IMR-90 (cell line): ENCODE measurements around the gene PKD1. TPM values are rescaled to one million over a fixed set of nuclear protein-coding genes. Genes with fewer than 3 reads are reported as not detected.
A peak's percentile ranks its signal among the peaks of the same experiment; 100 is the strongest.
"Not testable (repeated sequence)": the region's sequence is repeated elsewhere in the genome, so short reads cannot be mapped to it uniquely, and the experiment has no call there.

Experiments used
- ATAC-seq: fragments of 200-7000 bp; cut with Tn5 transposase; 2 replicates; pipeline ENCODE4 v1.9.1; 2020; ENCODE audit warnings: low read depth, mild to moderate bottlenecking, moderate library complexity
- BruUV-seq: library from RNA; stranded (reverse); fragments of 400-500 nt; replicated peaks from 2 replicates; lab custom pipeline; 2021; lab: Mats Ljungman, UMichigan
- CTCF ChIA-PET: fragments of 300-600 bp; formaldehyde crosslinking; extraction: SDS; loops from one replicate; lab custom pipeline; 2021; ENCODE audit warnings: antibody characterized with exemption; lab: Yijun Ruan, JAX
- POLR2A ChIA-PET: fragments of 300-600 bp; sonication (Branson Sonifier 250); formaldehyde crosslinking; loops from one replicate; lab custom pipeline; 2022; ENCODE audit warnings: antibody characterized with exemption; ENCODE audit not compliant: unreplicated experiment; lab: Charles Lee
- DNase-seq: peaks from one replicate; pipeline ENCODE4 v3.0.0; 2013
- H2AFZ ChIP-seq: replicated peaks from 2 replicates; pipeline ENCODE3; 2013; ENCODE audit warnings: low read length, mild to moderate bottlenecking; ENCODE audit not compliant: poor library complexity
- H2AK5ac ChIP-seq: 2 replicates; pipeline ENCODE4 v1.6.1; 2013; ENCODE audit warnings: low read depth, low read length, inconsistent platforms
- H2AK9ac ChIP-seq: replicated peaks from 2 replicates; pipeline ENCODE3; 2013; ENCODE audit warnings: mild to moderate bottlenecking, low read depth, low read length, moderate library complexity; ENCODE audit not compliant: poor library complexity
- H2BK120ac ChIP-seq: 2 replicates; pipeline ENCODE4 v1.6.1; 2013; ENCODE audit warnings: low read depth, low read length, inconsistent platforms
- H2BK15ac ChIP-seq: 3 replicates; pipeline ENCODE4 v1.6.1; 2013; ENCODE audit warnings: low read depth, low read length, inconsistent platforms
- H2BK20ac ChIP-seq: 2 replicates; pipeline ENCODE4 v1.6.1; 2013; ENCODE audit warnings: low read depth, mild to moderate bottlenecking, inconsistent platforms, low read length, moderate library complexity
- H2BK5ac ChIP-seq: 2 replicates; pipeline ENCODE4 v1.6.1; 2013; ENCODE audit warnings: mild to moderate bottlenecking, low read depth, low read length, inconsistent platforms; ENCODE audit not compliant: poor library complexity, severe bottlenecking
- H3K14ac ChIP-seq: replicated peaks from 2 replicates; pipeline ENCODE4 v1.6.1; 2013; ENCODE audit warnings: low read depth, low read length, inconsistent platforms
- H3K18ac ChIP-seq: 2 replicates; pipeline ENCODE4 v1.6.1; 2013; ENCODE audit warnings: low read depth, low read length, control low read depth
- H3K23ac ChIP-seq: 2 replicates; pipeline ENCODE4 v1.6.1; 2013; ENCODE audit warnings: low read depth, low read length, inconsistent platforms
- H3K27ac ChIP-seq: 2 replicates; pipeline ENCODE4 v1.5.1; 2013; ENCODE audit warnings: mild to moderate bottlenecking, control low read depth, low read length; ENCODE audit not compliant: insufficient read depth
- H3K27me3 ChIP-seq: 2 replicates; pipeline ENCODE4 v1.6.1; 2013; ENCODE audit warnings: low read length; ENCODE audit not compliant: control insufficient read depth, insufficient read depth
- H3K36me3 ChIP-seq: 2 replicates; pipeline ENCODE4 v1.6.1; 2013; ENCODE audit warnings: low read length, mixed read lengths; ENCODE audit not compliant: control insufficient read depth, insufficient read depth
- H3K4ac ChIP-seq: 2 replicates; pipeline ENCODE4 v1.6.1; 2013; ENCODE audit warnings: low read depth, low read length, inconsistent platforms
- H3K4me1 ChIP-seq: 2 replicates; pipeline ENCODE4 v1.6.1; 2013; ENCODE audit warnings: low read length, mixed read lengths; ENCODE audit not compliant: control insufficient read depth, insufficient read depth
- H3K4me2 ChIP-seq: 2 replicates; pipeline ENCODE4 v1.6.1; 2013; ENCODE audit warnings: low read depth, mild to moderate bottlenecking, control low read depth, low read length, moderate library complexity
- H3K4me3 ChIP-seq: 2 replicates; pipeline ENCODE4 v1.5.1; 2013; ENCODE audit warnings: low read depth, mild to moderate bottlenecking, control low read depth, low read length, moderate library complexity; ENCODE audit not compliant: insufficient read depth
- H3K56ac ChIP-seq: 2 replicates; pipeline ENCODE4 v1.6.1; 2013; ENCODE audit warnings: low read length, inconsistent platforms; ENCODE audit not compliant: insufficient read depth; ENCODE audit errors: extremely low read depth
- H3K79me1 ChIP-seq, 2 experiments: 2 replicates each; pipeline ENCODE4 v1.6.1; 2013; ENCODE audit warnings: low read length in 2 of 2, inconsistent platforms in 1 of 2, low read depth in 1 of 2
- H3K9ac ChIP-seq: 2 replicates; pipeline ENCODE4 v1.6.1; 2013; ENCODE audit warnings: low read depth, low read length, control low read depth
- H3K9me1 ChIP-seq: 2 replicates; pipeline ENCODE4 v1.6.1; 2013; ENCODE audit warnings: low read length, inconsistent platforms; ENCODE audit not compliant: insufficient read depth
- H3K9me3 ChIP-seq: 2 replicates; pipeline ENCODE4 v1.6.1; 2013; ENCODE audit warnings: low read length; ENCODE audit not compliant: control insufficient read depth, insufficient read depth
- H4K20me1 ChIP-seq: 2 replicates; pipeline ENCODE4 v1.6.1; 2013; ENCODE audit warnings: low read length, inconsistent platforms; ENCODE audit not compliant: insufficient read depth
- H4K5ac ChIP-seq: 2 replicates; pipeline ENCODE4 v1.6.1; 2013; ENCODE audit warnings: mild to moderate bottlenecking, low read depth, low read length, control low read depth
- H4K8ac ChIP-seq, 2 experiments: 2 replicates each; pipeline ENCODE4 v1.6.1; 2013; ENCODE audit warnings: low read depth in 2 of 2, low read length in 2 of 2, control low read depth in 1 of 2, inconsistent platforms in 1 of 2
- H4K91ac ChIP-seq: 2 replicates; pipeline ENCODE4 v1.6.1; 2013; ENCODE audit warnings: low read depth, low read length, inconsistent platforms; ENCODE audit not compliant: insufficient read depth
- MAZ ChIP-seq: IDR thresholded peaks from 2 replicates; pipeline ENCODE4 v1.6.1; 2012; ENCODE audit warnings: low read depth, mild to moderate bottlenecking, low read length, improper control_type of control experiment, moderate library complexity, borderline replicate concordance
- WGBS, 2 experiments: methylation state at CpG; one replicate each; pipeline versions ENCODE4 v1.1.5 to v1.1.7; 2013; ENCODE audit warnings: missing lambda C conversion rate in 2 of 2; ENCODE audit not compliant: insufficient read length in 1 of 2; ENCODE audit errors: extremely low coverage in 2 of 2; 5-methylcytosine and 5-hydroxymethylcytosine counted together
- dilution Hi-C: fragments of 300-500 bp; cut with HindIII; formaldehyde crosslinking; loops from one replicate; pipeline ENCODE4 v1.14.3; 2018; ENCODE audit warnings: low sequenced_read_pairs; ENCODE audit not compliant: unreplicated experiment
- in situ Hi-C: fragments of 300-500 bp; cut with MboI; formaldehyde crosslinking; loops from 3 replicates; pipeline ENCODE4 v1.14.3; 2019; ENCODE audit warnings: low sequenced_read_pairs, inconsistent platforms, mixed read lengths
- intact Hi-C: fragments of 100-400 bp; cut with micrococcal nuclease; formaldehyde crosslinking; loops from 2 replicates; pipeline ENCODE4 v1.10.0; 2022
- polyA plus RNA-seq, 3 experiments: library from polyadenylated mRNA; depleted of rRNA; stranded (reverse); fragments of >200 nt; gene quantifications; 2 replicates each; pipeline ENCODE4 v1.2.3, GENCODE V29; 2012; ENCODE audit warnings: low replicate concordance in 1 of 3
- total RNA-seq: library from RNA; depleted of rRNA; stranded (reverse); fragments of >200 nt; gene quantifications from 2 replicates; pipeline ENCODE4 v1.2.3, GENCODE V29; 2012

Gene PKD1
- total and polyA plus RNA-seq, 2 of the 4 experiments (the other 2 are of a cell fraction) = 7.9 to 97.3 TPM

DNA sequence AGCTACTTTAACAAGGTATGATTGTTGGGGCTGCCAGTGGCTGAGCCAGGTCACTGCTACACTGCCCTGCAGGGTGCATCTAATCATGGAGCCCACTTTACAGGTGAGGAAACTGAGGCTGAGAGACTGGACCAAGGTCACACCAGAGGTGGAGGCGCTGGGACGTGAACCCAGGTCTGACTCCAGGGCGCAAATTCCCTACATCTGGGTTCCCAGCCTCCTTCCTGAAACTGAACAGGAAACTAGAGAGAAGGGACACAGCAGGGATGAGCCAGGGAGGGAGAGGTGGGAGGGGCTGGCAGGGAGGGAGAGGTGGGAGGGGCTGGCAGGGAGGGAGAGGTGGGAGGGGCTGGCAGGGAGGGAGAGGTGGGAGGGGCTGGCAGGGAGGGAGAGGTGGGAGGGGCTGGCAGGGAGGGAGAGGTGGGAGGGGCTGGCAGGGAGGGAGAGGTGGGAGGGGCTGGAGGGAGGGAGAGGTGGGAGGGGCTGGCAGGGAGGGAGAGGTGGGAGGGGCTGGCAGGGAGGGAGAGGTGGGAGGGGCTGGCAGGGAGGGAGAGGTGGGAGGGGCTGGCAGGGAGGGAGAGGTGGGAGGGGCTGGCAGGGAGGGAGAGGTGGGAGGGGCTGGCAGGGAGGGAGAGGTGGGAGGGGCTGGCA, 7.9 kb downstream of the PKD1 start:
- Histone ChIP-seq H3K79me1 (peaks cover 7 to 21% of the 10 kb centered on the region in 2 experiments; a peak in 3 of 4 replicates), H4K5ac (peak overlapping the region; percentile 93), H3K4ac (peak overlapping the region; percentile 79), H2BK5ac (peak overlapping the region; percentile 94), H3K4me2 (peak overlapping the region; percentile 87), H2AK5ac (peak overlapping the region; percentile 94; the same call in 1 of the 2 replicates), H3K9ac (peak overlapping the region; percentile 81), H3K4me1 (peaks cover 29% of the 10 kb centered on the region), H3K23ac (peak overlapping the region; percentile 41; the same call in 1 of the 2 replicates), H4K20me1 (peaks cover 33% of the 10 kb centered on the region), H3K27ac (peak overlapping the region; percentile 97), H4K8ac (peak overlapping the region; percentile 40 to 83; a peak in 2 of 4 replicates), H3K18ac (peak overlapping the region; percentile 57; the same call in 1 of the 2 replicates)
- H3K56ac ChIP-seq, H3K36me3 ChIP-seq, H3K9me1 ChIP-seq, BruUV-seq, H2BK20ac ChIP-seq, dilution Hi-C loops, intact Hi-C loops, H2BK120ac ChIP-seq, H3K14ac ChIP-seq, POLR2A ChIA-PET, H2BK15ac ChIP-seq, H3K4me3 ChIP-seq, H2AK9ac ChIP-seq, in situ Hi-C loops, H3K27me3 ChIP-seq, H3K9me3 ChIP-seq, CTCF ChIA-PET, H4K91ac ChIP-seq, H2AFZ ChIP-seq: not testable (repeated sequence)
- ATAC-seq = peak; percentile 27
- peak; percentile 67; the same call in 1 of the 2 replicates for TF ChIP-seq MAZ
- WGBS, 2 experiments = no CpG with 5 or more reads among the region's 3 CpGs
- peak; percentile 55 for DNase-seq

- H3K27me3 ChIP-seq, intact Hi-C loops, H3K36me3 ChIP-seq, BruUV-seq, CTCF ChIA-PET, H3K4me3 ChIP-seq, H3K56ac ChIP-seq, in situ Hi-C loops, ATAC-seq, H2AFZ ChIP-seq, H2AK9ac ChIP-seq, H2BK20ac ChIP-seq, dilution Hi-C loops, H2BK120ac ChIP-seq, H3K14ac ChIP-seq, DNase-seq, H3K9me3 ChIP-seq, H3K9me1 ChIP-seq: not testable (repeated sequence)
- Histone ChIP-seq H4K91ac (peak overlapping the region; percentile 9), H4K20me1 (peaks cover 33% of the 10 kb centered on the region), H3K23ac (peak overlapping the region; percentile 33; the same call in 1 of the 2 replicates), H3K4me1 (peaks cover 33% of the 10 kb centered on the region), H4K8ac (peak overlapping the region in 1 of 2 experiments; percentile 83; a peak in 2 of 4 replicates), H3K9ac (peak overlapping the region; percentile 54), H4K5ac (peak overlapping the region; percentile 73; the same call in 1 of the 2 replicates), H2BK5ac (peak overlapping the region; percentile 91), H3K27ac (peak overlapping the region; percentile 86), H3K79me1 (peaks cover 7 to 25% of the 10 kb centered on the region in 2 experiments; a peak in 3 of 4 replicates), H3K4me2 (peak overlapping the region; percentile 5; the same call in 1 of the 2 replicates), H3K18ac (peak overlapping the region; percentile 61; the same call in 1 of the 2 replicates), H3K4ac (peak overlapping the region; percentile 85), H2BK15ac (peak overlapping the region; percentile 4; the same call in 1 of the 3 replicates), H2AK5ac (peak overlapping the region; percentile 93)
- POLR2A ChIA-PET = interaction anchor here (0.7 kb wide), 1 partner anchor 29 kb away, joined by 5 read pairs; the partner anchor contains the start of gene TRAF7
- 74% methylated on average over 10 of the region's 31 CpGs; no CpG with 5 or more reads in 1 of the 2 experiments for WGBS, 2 experiments
These were observed 8.7 kb downstream of the PKD1 start for GRCh38 chr16:2126928-2127556.
